ENCODE measurements around the gene PYGO2.

Gene PYGO2

GRCh38 chr1:154945160-154945961, 16.2 kb downstream of the PYGO2 start:
- Histone ChIP-seq H3K9me3 (ENCODE audit: control extremely low read depth in 1 of 5, control insufficient read depth in 4 of 5, insufficient read depth in 2 of 5, low read depth in 1 of 5, low read length in 4 of 5) (no peaks in the 10 kb centered on the region), H3K36me3 (ENCODE audit: control insufficient read depth in 4 of 4, insufficient read depth in 4 of 4, low read length in 3 of 4) (peaks cover 21 to 52% (median 36%) of the 10 kb centered on the region in 4 experiments), H3K4me3 (ENCODE audit: control insufficient read depth in 1 of 7, extremely low read depth in 1 of 7, insufficient read depth in 4 of 7, low read depth in 2 of 7, low read length in 6 of 7) (peak overlapping the region in 1 of 7 experiments; percentile 13), H3K27me3 (replicated peaks in 2 of 5; ENCODE audit: control insufficient read depth in 4 of 5, insufficient read depth in 5 of 5, low read length in 4 of 5) (no peaks in the 10 kb centered on the region), H3K27ac (ENCODE audit: insufficient read depth in 1 of 2, low read depth in 1 of 2, low read length in 2 of 2, poor library complexity in 1 of 2, severe bottlenecking in 2 of 2) (peak overlapping the region in 1 of 2 experiments; percentile 56), H3K4me1 (ENCODE audit: control extremely low read depth in 1 of 4, control insufficient read depth in 4 of 4, insufficient read depth in 4 of 4, low read length in 3 of 4) (peaks cover 12 to 63% (median 57%) of the 10 kb centered on the region in 4 experiments)
- ChIA-PET CTCF (interaction anchor here (0.6 to 2.0 kb wide), 18 partner anchors 9 to 483 kb away, joined by 3 to 10 read pairs (median 4); partner anchors contain the start of genes PMVK, PYGO2 and SHC1), POLR2A (interaction anchor here (0.6 to 3.7 kb wide), 4 partner anchors 7 to 16 kb away, joined by 7 to 17 read pairs (median 10); partner anchors contain the start of genes PBXIP1 and PYGO2)
- DNase-seq, result no peak
- WGBS (ENCODE audit: insufficient coverage), result 93% methylated on average over 13 of the region's 15 CpGs

- Histone ChIP-seq H3K36me3 (ENCODE audit: control insufficient read depth in 4 of 4, insufficient read depth in 4 of 4, low read length in 3 of 4) (peaks cover 21 to 47% (median 34%) of the 10 kb centered on the region in 4 experiments), H3K4me1 (ENCODE audit: control extremely low read depth in 1 of 4, control insufficient read depth in 4 of 4, insufficient read depth in 4 of 4, low read length in 3 of 4) (peaks cover 12 to 70% (median 63%) of the 10 kb centered on the region in 4 experiments), H3K9me3 (ENCODE audit: control extremely low read depth in 1 of 5, control insufficient read depth in 4 of 5, insufficient read depth in 2 of 5, low read depth in 1 of 5, low read length in 4 of 5) (no peaks in the 10 kb centered on the region), H3K27ac (ENCODE audit: insufficient read depth in 1 of 2, low read depth in 1 of 2, low read length in 2 of 2, poor library complexity in 1 of 2, severe bottlenecking in 2 of 2) (peak overlapping the region in 1 of 2 experiments; percentile 77), H3K27me3 (replicated peaks in 2 of 5; ENCODE audit: control insufficient read depth in 4 of 5, insufficient read depth in 5 of 5, low read length in 4 of 5) (no peaks in the 10 kb centered on the region), H3K4me3 (ENCODE audit: control insufficient read depth in 1 of 7, extremely low read depth in 1 of 7, insufficient read depth in 4 of 7, low read depth in 2 of 7, low read length in 6 of 7) (peak overlapping the region in 2 of 7 experiments; percentile 8 to 13)
- CTCF ChIA-PET, result interaction anchor here (0.8 to 2.0 kb wide), 25 partner anchors 8 to 170 kb away, joined by 3 to 10 read pairs (median 3); partner anchors contain the start of genes PMVK and PYGO2
- POLR2A ChIA-PET, result interaction anchor here (0.6 to 3.7 kb wide), 7 partner anchors 8 to 264 kb away, joined by 3 to 17 read pairs (median 3); partner anchors contain the start of gene PBXIP1
- 70% methylated on average over 7 of the region's 9 CpGs for WGBS (ENCODE audit: insufficient coverage)
- no peak for DNase-seq
Observed at GRCh38 chr1:154944401-154945159, 17.0 kb downstream of the PYGO2 start.

GRCh38 chr1:154943649-154944400, 17.8 kb downstream of the PYGO2 start:
- Histone ChIP-seq H3K4me1 (ENCODE audit: control extremely low read depth in 1 of 4, control insufficient read depth in 4 of 4, insufficient read depth in 4 of 4, low read length in 3 of 4) (peaks cover 12 to 74% (median 70%) of the 10 kb centered on the region in 4 experiments), H3K4me3 (ENCODE audit: control insufficient read depth in 1 of 7, extremely low read depth in 1 of 7, insufficient read depth in 4 of 7, low read depth in 2 of 7, low read length in 6 of 7) (peak overlapping the region in 1 of 7 experiments; percentile 1), H3K27ac (ENCODE audit: insufficient read depth in 1 of 2, low read depth in 1 of 2, low read length in 2 of 2, poor library complexity in 1 of 2, severe bottlenecking in 2 of 2) (peak overlapping the region in 1 of 2 experiments; percentile 77), H3K36me3 (ENCODE audit: control insufficient read depth in 4 of 4, insufficient read depth in 4 of 4, low read length in 3 of 4) (peaks cover 19 to 41% (median 34%) of the 10 kb centered on the region in 4 experiments), H3K27me3 (replicated peaks in 2 of 5; ENCODE audit: control insufficient read depth in 4 of 5, insufficient read depth in 5 of 5, low read length in 4 of 5) (no peaks in the 10 kb centered on the region), H3K9me3 (ENCODE audit: control extremely low read depth in 1 of 5, control insufficient read depth in 4 of 5, insufficient read depth in 2 of 5, low read depth in 1 of 5, low read length in 4 of 5) (no peaks in the 10 kb centered on the region)
- POLR2A ChIA-PET, result interaction anchor here (0.5 to 3.7 kb wide), 8 partner anchors 9 to 467 kb away, joined by 3 to 17 read pairs (median 3); partner anchors contain the start of gene PBXIP1
- CTCF ChIA-PET, result interaction anchor here (0.8 to 2.0 kb wide), 22 partner anchors 8 to 169 kb away, joined by 3 to 10 read pairs (median 4); partner anchors contain the start of gene PMVK
- DNase-seq, result peak; percentile 61 to 87 (median 85)
- 22% methylated on average over 3 of the region's 6 CpGs for WGBS (ENCODE audit: insufficient coverage)

GRCh38 chr1:154941333-154942013, 20.1 kb downstream of the PYGO2 start:
- H3K27ac ChIP-seq (ENCODE audit: insufficient read depth in 1 of 2, low read depth in 1 of 2, low read length in 2 of 2, poor library complexity in 1 of 2, severe bottlenecking in 2 of 2), result peak overlapping the region in 1 of 2 experiments; percentile 77
- no CpG with 5 or more reads among the region's 5 CpGs for WGBS (ENCODE audit: insufficient coverage)
- CTCF ChIA-PET, result interaction anchor here (1.2 kb wide), 1 partner anchor 11 kb away, joined by 3 read pairs; no protein-coding TSS in a partner anchor
- H3K4me1 ChIP-seq (ENCODE audit: control extremely low read depth in 1 of 4, control insufficient read depth in 4 of 4, insufficient read depth in 4 of 4, low read length in 3 of 4), result peaks cover 19 to 91% (median 88%) of the 10 kb centered on the region in 4 experiments
- peak overlapping the region in 2 of 7 experiments; percentile 15 to 42 for H3K4me3 ChIP-seq (ENCODE audit: control insufficient read depth in 1 of 7, extremely low read depth in 1 of 7, insufficient read depth in 4 of 7, low read depth in 2 of 7, low read length in 6 of 7)
- no peaks in the 10 kb centered on the region for H3K9me3 ChIP-seq (ENCODE audit: control extremely low read depth in 1 of 5, control insufficient read depth in 4 of 5, insufficient read depth in 2 of 5, low read depth in 1 of 5, low read length in 4 of 5)
- H3K27me3 ChIP-seq (replicated peaks in 2 of 5; ENCODE audit: control insufficient read depth in 4 of 5, insufficient read depth in 5 of 5, low read length in 4 of 5), result no peaks in the 10 kb centered on the region
- POLR2A ChIA-PET, result no interaction called here
- DNase-seq, result peak in 1 of 3 donors; percentile 60
- peaks cover 10 to 21% (median 15%) of the 10 kb centered on the region in 4 experiments for H3K36me3 ChIP-seq (ENCODE audit: control insufficient read depth in 4 of 4, insufficient read depth in 4 of 4, low read length in 3 of 4)

GRCh38 chr1:154940651-154941194, 20.9 kb downstream of the PYGO2 start:
- DNase-seq, result no peak
- Histone ChIP-seq H3K4me3 (ENCODE audit: control insufficient read depth in 1 of 7, extremely low read depth in 1 of 7, insufficient read depth in 4 of 7, low read depth in 2 of 7, low read length in 6 of 7) (peak overlapping the region in 1 of 7 experiments; percentile 37), H3K27ac (ENCODE audit: insufficient read depth in 1 of 2, low read depth in 1 of 2, low read length in 2 of 2, poor library complexity in 1 of 2, severe bottlenecking in 2 of 2) (no peak overlapping the region), H3K9me3 (ENCODE audit: control extremely low read depth in 1 of 5, control insufficient read depth in 4 of 5, insufficient read depth in 2 of 5, low read depth in 1 of 5, low read length in 4 of 5) (no peaks in the 10 kb centered on the region), H3K36me3 (ENCODE audit: control insufficient read depth in 4 of 4, insufficient read depth in 4 of 4, low read length in 3 of 4) (peaks cover 10 to 14% (median 10%) of the 10 kb centered on the region in 4 experiments), H3K27me3 (replicated peaks in 2 of 5; ENCODE audit: control insufficient read depth in 4 of 5, insufficient read depth in 5 of 5, low read length in 4 of 5) (no peaks in the 10 kb centered on the region), H3K4me1 (ENCODE audit: control extremely low read depth in 1 of 4, control insufficient read depth in 4 of 4, insufficient read depth in 4 of 4, low read length in 3 of 4) (peaks cover 19 to 96% (median 91%) of the 10 kb centered on the region in 4 experiments)
- POLR2A ChIA-PET, result no interaction called here
- 64% methylated on average over 8 of the region's 8 CpGs for WGBS (ENCODE audit: insufficient coverage)
- CTCF ChIA-PET, result interaction anchor here (1.2 to 1.6 kb wide), 3 partner anchors 10 to 59 kb away, joined by 3 to 4 read pairs (median 4); no protein-coding TSS in a partner anchor

All from common myeloid progenitor, CD34-positive (primary cell).